GM18870 (cell line): ENCODE measurements around the gene BLTP3B.
A peak's percentile ranks its signal among the peaks of the same experiment; 100 is the strongest.

Experiments
- ATAC-seq: cut with Tn5 transposase; IDR thresholded peaks from one replicate; pipeline ENCODE4 v1.9.1; 2021; ENCODE audit warnings: moderate library complexity; ENCODE audit not compliant: unreplicated experiment

Gene BLTP3B

GRCh38 chr12:100164153-100164704 is 21.6 kb upstream of the BLTP3B start:
- peak; percentile 16 for ATAC-seq

DNA sequence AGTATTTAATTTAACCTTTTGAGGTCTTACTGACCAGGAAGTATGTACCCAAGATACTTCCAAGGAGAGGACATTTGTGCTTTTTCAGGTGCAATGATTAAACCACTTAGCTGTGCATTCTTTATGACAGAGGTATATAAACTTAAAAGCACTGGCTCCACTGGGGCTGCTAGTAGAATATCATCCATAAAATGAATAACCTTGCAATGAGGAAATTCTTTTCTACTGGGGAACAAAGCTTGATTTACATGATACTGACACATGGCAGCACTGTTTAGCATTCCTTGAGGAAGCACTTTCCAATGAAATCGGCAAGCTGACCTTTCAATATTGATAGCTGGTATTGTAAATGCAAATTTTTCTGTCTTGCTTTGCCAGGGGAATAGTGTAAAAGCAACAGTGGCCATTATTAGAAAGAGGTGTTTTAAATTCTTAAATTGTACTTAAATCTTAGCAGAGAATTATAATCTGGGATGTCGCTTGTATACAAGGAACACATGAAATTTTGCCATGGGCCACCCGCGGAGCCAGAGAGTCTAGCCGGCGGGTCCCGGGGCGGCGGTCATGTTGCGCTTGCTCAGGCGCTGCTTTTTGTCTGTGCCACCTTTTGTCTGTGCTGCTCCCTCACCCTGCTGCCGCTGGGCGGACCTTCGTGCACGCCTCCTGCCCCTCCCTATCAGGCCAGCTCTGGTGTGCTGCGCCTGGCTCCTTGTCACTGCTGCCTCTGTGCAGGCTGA is 20.9 kb upstream of the BLTP3B start:
- peak; percentile 96 for ATAC-seq

GRCh38 chr12:100159391-100160104 is 16.9 kb upstream of the BLTP3B start:
- no peak for ATAC-seq

DNA sequence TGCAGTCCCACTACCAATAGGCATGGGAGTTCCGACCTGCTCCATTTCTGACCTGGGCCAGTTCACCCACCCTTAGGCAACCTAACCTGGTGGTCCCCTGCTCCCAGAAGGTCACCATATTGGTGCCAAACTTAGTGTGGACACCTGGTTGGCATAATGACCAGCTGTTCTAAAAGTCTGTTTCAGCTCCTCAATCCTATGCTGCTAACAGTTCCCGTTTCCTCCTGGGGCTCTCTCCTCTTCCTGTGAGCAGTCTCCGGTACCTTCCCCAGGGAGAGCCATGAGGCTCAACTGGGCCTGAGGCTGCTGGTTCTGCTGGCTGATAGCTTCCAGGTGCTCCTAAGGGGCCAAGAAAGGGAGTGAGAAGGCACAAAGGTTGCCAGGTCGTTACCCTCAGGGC is 15.9 kb upstream of the BLTP3B start:
- ATAC-seq: no peak

- no peak for ATAC-seq
These were observed 14.8 kb upstream of the BLTP3B start for GRCh38 chr12:100157427-100157821.

GRCh38 chr12:100156731-100157426 is 14.2 kb upstream of the BLTP3B start:
- no peak for ATAC-seq

DNA sequence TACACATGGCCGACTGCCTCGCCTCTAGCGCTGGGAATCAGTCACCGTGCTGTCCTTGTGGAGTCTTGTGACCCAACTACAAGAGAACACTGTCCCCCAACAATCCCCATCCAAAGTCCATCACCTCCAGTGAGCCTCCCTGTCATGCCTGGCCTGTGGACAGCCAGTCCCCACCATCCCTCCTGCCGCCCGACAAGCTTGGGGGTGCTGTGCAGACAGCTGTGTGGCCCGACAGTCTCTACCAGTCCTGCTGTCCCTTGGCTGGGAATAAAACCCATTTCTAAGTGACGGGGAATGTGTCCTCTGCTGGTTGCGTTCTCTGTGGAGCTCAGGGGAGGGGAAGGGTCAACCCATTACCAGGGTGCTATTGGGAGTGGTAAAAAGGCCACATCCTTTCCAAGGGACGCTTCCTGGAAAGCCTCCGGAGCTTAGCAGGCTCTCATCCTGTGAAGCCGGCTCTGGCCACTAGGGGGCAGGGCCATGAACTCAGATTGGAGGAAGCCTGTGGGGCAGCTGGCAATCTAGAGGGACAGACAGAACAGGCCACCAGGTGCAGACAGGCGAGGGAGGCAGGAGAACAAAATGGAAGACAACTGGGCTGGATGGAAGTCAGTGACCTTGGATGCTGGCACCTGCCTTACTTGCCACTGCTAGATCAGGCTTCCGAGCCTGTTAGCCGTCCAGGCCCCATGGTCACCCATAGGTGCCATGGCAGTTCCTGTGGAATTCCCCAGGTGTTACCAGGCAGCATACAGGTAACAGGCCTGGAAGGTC is 12.0 kb upstream of the BLTP3B start:
- ATAC-seq: peak; percentile 75

DNA sequence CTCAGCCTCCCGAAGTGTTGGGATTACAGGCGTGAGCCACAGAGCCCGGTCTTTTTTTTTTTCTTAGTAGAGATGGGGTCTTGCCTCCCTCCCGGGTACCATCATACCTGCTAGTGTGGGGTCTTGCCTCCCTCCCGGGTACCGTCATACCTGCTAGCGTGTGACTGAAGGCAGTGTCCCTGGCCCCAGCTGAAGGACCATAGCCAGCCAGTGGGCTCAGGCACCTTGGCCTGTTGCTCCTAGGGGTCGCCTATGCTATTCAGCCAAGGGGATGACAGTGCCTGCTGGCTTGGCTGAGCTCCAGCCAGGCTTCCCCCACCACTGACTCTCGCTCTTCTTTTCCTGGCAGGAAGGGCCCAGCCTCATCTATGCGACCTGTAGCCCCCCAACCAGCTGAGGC is 10.5 kb upstream of the BLTP3B start:
- no peak for ATAC-seq

- ATAC-seq: no peak
These were observed 9.1 kb upstream of the BLTP3B start for GRCh38 chr12:100151769-100152168.

GRCh38 chr12:100146252-100146651 is 3.6 kb upstream of the BLTP3B start:
- ATAC-seq: no peak

DNA sequence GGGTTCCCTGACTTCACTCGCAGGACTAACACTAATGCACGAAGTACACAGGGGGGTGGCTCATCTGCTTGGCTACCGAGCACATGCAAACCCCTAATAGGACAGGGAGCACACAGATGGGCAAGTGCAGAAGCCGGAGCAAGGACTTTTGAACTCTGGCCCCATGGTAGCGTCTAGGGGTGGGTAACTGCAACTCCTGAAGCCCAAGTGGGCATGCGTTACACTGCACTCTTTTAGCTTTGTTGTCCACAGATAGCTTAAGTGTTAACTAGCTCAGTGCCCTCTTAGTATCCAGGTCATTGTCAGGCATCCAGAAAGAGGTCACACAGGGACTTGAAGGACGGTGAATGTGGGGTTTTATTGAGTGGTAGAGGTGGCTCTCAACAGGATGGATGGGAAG is 3.0 kb upstream of the BLTP3B start:
- no peak for ATAC-seq

GRCh38 chr12:100141998-100142850 is 450 bp downstream of the BLTP3B start:
- peak; percentile 31 for ATAC-seq

GRCh38 chr12:100141666-100141997 is 1.0 kb downstream of the BLTP3B start:
- peak; percentile 41 for ATAC-seq

DNA sequence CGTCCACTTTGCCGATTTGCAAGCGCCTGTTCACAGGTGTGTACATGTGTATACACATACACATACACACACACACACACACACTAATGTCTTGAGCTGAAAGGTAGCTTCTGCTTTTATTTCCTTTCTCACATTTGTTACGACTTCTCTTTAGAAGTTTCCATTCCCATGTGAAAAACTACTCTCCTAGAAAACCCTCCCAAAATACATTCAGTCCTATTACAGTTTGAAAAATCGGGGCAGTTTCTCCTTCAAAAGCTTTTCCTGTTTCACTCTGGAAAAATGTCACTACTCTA is 3.9 kb downstream of the BLTP3B start:
- peak; percentile 0 for ATAC-seq

GRCh38 chr12:100138048-100138802 is 4.4 kb downstream of the BLTP3B start:
- ATAC-seq: peak; percentile 27

DNA sequence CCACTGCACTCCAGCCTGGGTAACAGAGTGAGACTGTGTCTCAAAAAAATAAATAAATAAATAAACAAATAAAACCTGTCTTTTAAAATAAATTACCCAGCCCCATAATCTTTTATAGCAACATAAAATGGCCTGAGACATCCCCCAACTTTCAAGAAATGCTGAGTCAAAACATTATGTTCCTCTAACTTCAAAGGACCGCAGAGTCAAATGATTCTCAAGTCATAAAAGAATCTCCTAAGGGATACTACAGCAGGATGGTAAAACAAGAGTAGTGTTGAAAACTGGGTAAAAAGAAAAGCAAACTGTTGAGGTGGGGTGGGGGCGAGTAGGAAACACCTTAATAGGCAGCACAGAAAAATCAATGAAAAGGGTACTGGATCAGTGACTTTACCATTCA is 9.5 kb downstream of the BLTP3B start:
- no peak for ATAC-seq

DNA sequence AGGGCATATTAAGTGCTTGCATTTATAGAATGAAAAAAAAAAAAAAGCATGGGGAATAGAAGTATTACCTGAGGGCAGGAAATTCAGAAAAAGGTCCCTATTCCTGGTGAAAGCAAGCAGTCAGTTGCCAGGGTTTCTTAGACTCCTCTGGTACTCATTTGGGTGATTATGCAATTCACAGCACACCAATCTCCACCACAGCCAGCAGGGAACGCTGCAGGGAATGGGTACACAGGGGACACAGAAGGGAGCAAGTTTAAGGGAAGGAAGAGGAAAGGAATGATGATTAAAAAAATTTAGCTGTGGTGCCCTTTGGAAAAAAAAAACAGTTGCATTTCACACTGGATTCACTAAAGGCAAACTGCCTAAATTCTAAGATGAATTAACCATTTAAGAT is 14.2 kb downstream of the BLTP3B start:
- ATAC-seq: no peak

- ATAC-seq: no peak
These were observed 14.7 kb downstream of the BLTP3B start for GRCh38 chr12:100127766-100128511.
